Stimulated activated CD4-positive, alpha-beta T cell treated with anti-CD3 and anti-CD28 coated beads, Interleukin-4, amount 100 ng/mL, for 48 hours (primary cell): ENCODE measurements around the gene TEX10.

Source experiments
- DNase-seq, 2 donors: peaks; one replicate each; pipeline ENCODE4 v3.0.0-alpha.2; 2020; ENCODE audit warnings: low read depth in 2 of 2

Gene TEX10

DNA sequence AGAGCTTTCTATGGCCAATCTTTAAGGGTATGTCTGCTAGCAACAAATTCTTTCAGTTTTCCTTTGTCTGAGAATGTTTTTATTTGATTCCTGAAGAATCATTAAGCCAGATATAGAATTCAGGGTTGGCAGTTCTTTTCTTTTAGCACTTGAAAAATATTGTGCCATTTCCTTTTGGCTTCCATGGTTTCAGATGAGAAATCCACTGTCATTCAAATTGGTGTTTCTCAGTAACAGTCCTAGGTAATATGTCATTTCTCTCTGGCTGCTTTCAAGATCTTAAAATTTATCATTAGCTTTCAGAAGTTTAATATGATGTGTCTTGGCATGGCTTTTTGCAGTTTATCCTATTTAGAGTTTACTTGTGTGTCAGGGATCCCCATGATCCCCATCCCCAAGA is 67.7 kb downstream of the TEX10 start:
- no peak for DNase-seq

DNA sequence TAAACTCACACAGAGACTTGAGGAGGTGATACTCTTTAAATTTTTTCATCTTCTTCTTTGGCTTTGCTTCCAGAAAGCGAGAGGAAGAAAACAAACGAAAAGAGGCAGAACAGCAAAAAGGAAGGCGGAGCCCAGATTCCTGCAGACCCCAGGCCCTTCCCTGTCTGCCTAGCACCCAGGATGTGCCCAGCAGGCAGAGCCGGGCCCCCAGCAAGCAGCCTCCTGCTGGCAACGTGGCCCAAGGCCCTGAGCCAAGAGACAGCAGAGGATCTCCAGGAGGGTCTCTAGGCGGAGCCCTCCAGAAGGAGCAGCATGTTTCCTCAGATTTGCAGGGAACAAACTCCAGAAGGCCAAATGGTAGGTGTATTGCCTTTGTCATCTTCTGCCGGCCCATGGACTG is 68.5 kb downstream of the TEX10 start:
- no peak for DNase-seq

DNA sequence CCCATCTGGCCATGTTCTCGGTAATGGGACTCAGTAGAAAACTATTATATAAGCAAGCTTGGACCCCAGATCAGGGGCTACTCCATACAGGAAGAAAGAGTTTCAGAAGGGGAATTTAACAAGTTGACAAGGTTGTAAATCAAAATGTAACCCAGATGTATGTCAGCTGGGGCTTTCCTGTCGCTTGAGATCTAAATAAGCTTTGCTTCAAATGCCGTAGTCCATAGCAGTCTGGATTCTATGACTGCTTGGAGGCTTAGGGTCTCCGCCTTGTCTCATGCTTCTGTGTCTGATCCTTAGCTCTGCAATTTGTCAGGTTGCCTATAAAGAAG is 70.4 kb downstream of the TEX10 start:
- no peak for DNase-seq

DNA sequence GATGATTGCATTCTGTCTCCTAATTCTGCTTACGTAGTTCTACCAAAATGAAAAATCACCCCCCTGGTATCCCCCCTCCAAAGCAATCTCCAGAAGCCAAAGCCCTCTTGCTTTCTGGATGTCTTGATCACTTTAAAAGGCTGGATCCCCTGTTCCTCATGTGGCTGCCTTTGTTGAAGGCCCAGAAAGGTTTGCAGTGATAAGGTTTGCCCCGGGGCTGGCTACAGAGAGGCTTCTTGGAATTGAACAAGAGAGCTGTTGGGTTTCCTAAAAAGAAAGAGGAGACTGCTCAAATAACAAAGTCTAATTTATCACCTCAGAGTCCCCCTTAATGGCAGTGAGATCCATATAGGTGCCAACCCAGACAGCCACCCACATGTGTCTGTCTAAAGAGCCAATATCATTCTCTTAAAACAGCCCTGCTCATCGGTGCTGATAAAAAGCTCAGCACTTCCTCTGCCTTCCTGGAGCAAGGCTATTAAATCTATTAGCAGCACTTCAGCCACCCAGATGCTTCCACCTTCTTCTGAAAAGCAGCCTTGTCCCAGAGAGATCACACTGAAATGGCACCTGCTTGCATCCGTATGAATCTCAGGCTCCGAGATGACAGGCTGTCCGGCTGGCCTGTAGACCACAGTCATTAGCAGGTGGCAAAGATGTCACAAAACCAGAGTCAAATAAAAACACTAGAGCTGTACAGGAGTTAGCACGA is 70.9 kb downstream of the TEX10 start:
- no peak for DNase-seq

DNA sequence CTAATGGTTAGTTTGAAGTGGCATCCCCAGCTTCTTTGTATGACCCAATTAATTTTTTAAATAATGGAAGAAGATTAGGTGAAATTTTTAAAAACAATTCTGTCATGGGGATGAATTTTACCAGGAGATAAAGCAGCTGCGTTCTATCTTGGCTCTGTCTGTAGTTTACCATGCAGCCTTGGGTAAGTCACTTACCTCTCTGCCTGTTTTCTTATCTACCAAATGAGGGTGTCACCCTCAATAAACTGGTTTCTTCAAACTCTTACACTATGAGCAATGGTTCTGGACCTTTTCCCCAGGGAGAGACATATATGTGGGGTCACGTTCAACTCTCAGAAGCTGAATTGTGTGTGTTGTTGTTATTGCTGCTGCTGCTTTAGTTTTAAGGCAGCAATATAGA is 71.7 kb downstream of the TEX10 start:
- no peak for DNase-seq

DNA sequence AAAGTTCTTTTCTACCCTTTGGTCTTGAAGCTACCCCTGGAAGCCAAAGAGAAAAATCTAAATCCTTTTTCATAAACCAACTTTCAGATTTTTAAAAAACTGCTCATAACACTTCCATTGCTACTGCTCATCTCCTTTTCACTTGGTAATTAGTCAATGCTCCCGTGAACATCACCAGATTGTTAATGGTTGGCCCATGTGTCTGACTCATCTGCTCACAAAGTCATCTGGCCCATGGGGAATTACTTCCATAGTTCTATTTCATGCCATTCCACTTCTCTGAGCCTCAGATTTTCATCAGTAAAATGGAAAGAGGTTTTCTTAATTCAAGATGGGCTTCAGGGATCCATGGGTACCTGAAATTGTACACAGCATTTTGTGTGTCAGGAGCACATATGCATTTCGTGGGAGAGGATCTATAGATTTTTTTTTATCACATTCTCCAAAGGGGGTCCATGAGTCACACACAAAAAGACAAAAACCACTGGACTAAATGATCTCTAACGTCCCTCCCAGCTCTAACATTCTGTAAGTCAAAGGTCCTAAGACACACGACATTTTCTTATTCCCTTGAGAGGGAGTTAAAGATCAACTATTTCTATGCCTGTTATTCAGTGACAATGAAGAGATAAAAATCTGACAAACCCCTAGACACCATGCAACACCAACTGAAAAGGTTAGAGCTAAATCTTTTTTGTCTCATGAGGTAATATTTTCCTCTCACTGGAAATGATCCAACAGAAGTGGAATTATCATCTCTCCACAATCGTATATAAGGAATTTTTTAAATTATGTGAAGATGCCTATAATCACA is 75.4 kb downstream of the TEX10 start:
- DNase-seq: no peak

DNA sequence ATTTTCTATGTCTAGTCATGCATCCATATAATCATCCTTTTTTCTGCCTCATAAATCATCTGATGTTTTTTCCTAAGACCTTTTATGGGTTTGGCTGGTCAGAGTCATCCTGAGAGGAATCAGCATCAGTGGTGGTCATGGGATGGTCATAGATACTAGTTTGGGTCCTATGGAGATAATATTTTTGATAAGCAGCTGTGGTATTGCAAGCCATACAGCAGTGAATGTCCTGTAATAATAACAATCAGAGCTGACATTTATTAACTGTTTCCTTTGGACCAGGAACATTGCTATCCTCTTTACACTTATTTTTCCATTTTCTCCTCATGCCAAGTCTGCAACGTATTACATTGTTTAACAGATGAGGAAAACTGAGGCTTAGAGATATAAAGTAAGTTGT is 83.1 kb downstream of the TEX10 start:
- DNase-seq: no peak

DNA sequence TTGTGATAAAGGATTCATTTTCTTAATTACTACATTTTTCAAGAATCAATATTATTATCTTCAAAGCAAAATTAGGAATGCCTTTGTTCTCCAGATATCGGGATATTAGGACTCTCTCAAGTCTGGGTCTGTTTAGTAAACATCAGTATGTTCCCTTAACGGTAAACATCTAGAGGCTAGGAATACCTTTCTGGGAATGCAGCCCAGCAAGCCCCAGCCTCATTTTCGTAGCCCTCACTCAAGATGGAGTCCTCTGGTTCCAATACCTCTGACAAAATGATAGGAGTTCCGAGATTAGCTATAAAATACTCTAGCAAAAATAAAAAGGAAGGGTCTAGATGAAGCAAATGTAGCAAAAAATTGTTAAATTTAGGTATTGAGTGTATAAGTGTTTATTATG is 84.5 kb downstream of the TEX10 start:
- no peak for DNase-seq

DNA sequence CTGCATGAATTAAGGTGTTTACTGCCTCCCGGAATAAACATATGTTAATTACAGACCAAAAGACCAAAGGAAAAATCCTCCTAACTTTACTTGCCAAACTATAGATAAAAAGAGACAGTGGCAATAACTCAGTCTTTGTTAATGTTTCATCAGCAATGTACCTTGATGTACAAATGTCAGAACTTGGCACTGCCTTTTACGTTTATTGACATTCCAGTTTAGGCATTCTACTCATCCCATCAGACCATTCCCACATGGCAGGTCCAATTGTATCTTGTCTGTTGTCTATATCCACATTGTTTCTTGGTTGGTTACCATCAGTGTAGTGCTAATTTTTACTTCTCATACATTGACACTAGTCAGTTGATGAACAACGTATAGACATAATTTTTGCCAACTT is 85.5 kb downstream of the TEX10 start:
- DNase-seq: no peak
